HepG2 (cell line): ENCODE results near the gene GDPD1. TPM values are rescaled to one million over a fixed set of nuclear protein-coding genes. Genes with fewer than 3 reads are reported as not detected.

Experiments used
- ATAC-seq: fragments of 200-7000 bp; cut with Tn5 transposase; 3 replicates; pipeline ENCODE4 v1.9.1; 2020; ENCODE audit warnings: mild to moderate bottlenecking, moderate library complexity
- BruUV-seq: library from RNA; stranded (reverse); fragments of 400-500 nt; replicated peaks from 2 replicates; lab custom pipeline; 2021; lab: Mats Ljungman, UMichigan
- CTCF ChIA-PET: fragments of 300-600 bp; formaldehyde crosslinking; extraction: SDS; loops from one replicate; lab custom pipeline; 2021; ENCODE audit warnings: low total read pairs, inconsistent platforms, low intra/inter-chr PET ratio; lab: Yijun Ruan, JAX
- POLR2A ChIA-PET: fragments of 350-600 bp; sonication (Branson Sonifier 250); formaldehyde crosslinking; loops from one replicate; lab custom pipeline; 2020; ENCODE audit warnings: antibody characterized with exemption, inconsistent platforms; lab: Yijun Ruan, JAX
- DNase-seq: peaks from one replicate; pipeline ENCODE4 v3.0.0-alpha.2; 2015; ENCODE audit warnings: low spot score
- FAIRE-seq: peaks from 3 replicates; lab custom pipeline; 2011; peaks lifted over from hg19 to GRCh38; lab: Jason Lieb, UNC
- H2AFZ ChIP-seq: one replicate; pipeline ENCODE4 v1.6.1; 2011; ENCODE audit warnings: low read length, inconsistent platforms
- H3K27ac ChIP-seq: fragments of 300-600 bp; 3 replicates; pipeline ENCODE4 v1.8.0; 2011; ENCODE audit warnings: mixed run types, mild to moderate bottlenecking, mixed read lengths, low read length, inconsistent platforms; ENCODE audit not compliant: insufficient read depth; ENCODE audit errors: extremely low read length
- H3K27me3 ChIP-seq, 2 experiments: fragments of 200-600 bp in 1 of 2; 2 replicates in 1 of 2; 3 replicates in 1 of 2; pipeline versions ENCODE4 v1.6.0 to v1.8.0; 2011; ENCODE audit warnings: low read length in 2 of 2, mild to moderate bottlenecking in 2 of 2, moderate library complexity in 2 of 2, inconsistent platforms in 1 of 2; ENCODE audit not compliant: insufficient read depth in 2 of 2, control insufficient read depth in 1 of 2
- H3K36me3 ChIP-seq, 2 experiments: fragments of 200-600 bp in 1 of 2; replicated peaks in 1 of 2; 2 replicates in 1 of 2; 3 replicates in 1 of 2; pipeline versions ENCODE4 v1.5.1 to v1.8.0; 2011; ENCODE audit warnings: low read length in 2 of 2, inconsistent platforms in 1 of 2; ENCODE audit not compliant: insufficient read depth in 2 of 2, control insufficient read depth in 1 of 2
- H3K4me1 ChIP-seq: 2 replicates; pipeline ENCODE4 v1.5.1; 2012; ENCODE audit warnings: low read length, inconsistent platforms; ENCODE audit not compliant: insufficient read depth
- H3K4me2 ChIP-seq: 2 replicates; pipeline ENCODE4 v1.6.0; 2011; ENCODE audit warnings: low read depth, low read length, inconsistent platforms
- H3K4me3 ChIP-seq, 3 experiments: fragments of 200-600 bp in 1 of 3; sonication (generic), shearing (Covaris generic) in 1 of 3; replicated peaks in 1 of 3; 2 replicates each; pipeline ENCODE4 v1.5.1; 2011 to 2016; ENCODE audit warnings: low read length in 3 of 3, inconsistent platforms in 2 of 3, low read depth in 2 of 3, mild to moderate bottlenecking in 2 of 3, control low read depth in 1 of 3, mixed read lengths in 1 of 3; ENCODE audit not compliant: insufficient read depth in 1 of 3
- H3K79me2 ChIP-seq: one replicate; pipeline ENCODE4 v1.6.1; 2011; ENCODE audit warnings: low read length, inconsistent platforms; ENCODE audit not compliant: insufficient read depth
- H3K9ac ChIP-seq: 2 replicates; pipeline ENCODE4 v1.6.0; 2011; ENCODE audit warnings: mild to moderate bottlenecking, low read depth, low read length, inconsistent platforms; ENCODE audit not compliant: insufficient read depth
- H3K9me3 ChIP-seq: 2 replicates; pipeline ENCODE4 v1.5.1; 2012; ENCODE audit warnings: mild to moderate bottlenecking, low read length
- H4K20me1 ChIP-seq: 2 replicates; pipeline ENCODE4 v1.6.0; 2011; ENCODE audit warnings: inconsistent platforms, mild to moderate bottlenecking, low read length, moderate library complexity; ENCODE audit not compliant: insufficient read depth
- ATF7 ChIP-seq, 2 experiments: fragments of 450-650 bp in 1 of 2; sonication (generic) in 1 of 2; formaldehyde crosslinking in 1 of 2; IDR thresholded peaks; 2 replicates each; pipeline versions ENCODE4 v1.4.0 to v1.6.1; 2016 to 2020; ENCODE audit warnings: antibody characterized with exemption in 1 of 2, mild to moderate bottlenecking in 1 of 2, missing genetic modification reagents in 1 of 2
- GZF1 ChIP-seq: sonication (generic); formaldehyde crosslinking; IDR thresholded peaks from 2 replicates; pipeline ENCODE4 v1.5.1; 2020; ENCODE audit warnings: mild to moderate bottlenecking, missing genetic modification reagents
- HMGA1 ChIP-seq: sonication (generic); formaldehyde crosslinking; conservative IDR thresholded peaks from 2 replicates; pipeline ENCODE4 v1.4.0; 2020; ENCODE audit warnings: missing genetic modification reagents
- MIER2 ChIP-seq: IDR thresholded peaks from 2 replicates; pipeline ENCODE4 v1.6.1; 2016; ENCODE audit warnings: missing biosample characterization, missing genetic modification reagents
- NFE2L2 ChIP-seq: fragments of 150-350 bp; IDR thresholded peaks from 2 replicates; pipeline ENCODE4 v1.6.1; 2014; ENCODE audit warnings: low read length
- PHF21A ChIP-seq: sonication (generic); formaldehyde crosslinking; IDR thresholded peaks from 2 replicates; pipeline ENCODE4 v1.5.0; 2020; ENCODE audit warnings: mild to moderate bottlenecking, missing genetic modification reagents
- SETDB1 ChIP-seq: sonication (generic); formaldehyde crosslinking; IDR thresholded peaks from 2 replicates; pipeline ENCODE4 v1.5.1; 2020; ENCODE audit warnings: missing genetic modification reagents, mild to moderate bottlenecking, borderline replicate concordance
- SIN3B ChIP-seq: fragments of 150-350 bp; IDR thresholded peaks from 2 replicates; pipeline ENCODE4 v1.6.1; 2014; ENCODE audit warnings: low read length
- SOX13 ChIP-seq, 3 experiments: fragments of 450-650 bp in 1 of 3; sonication (generic) in 1 of 3; formaldehyde crosslinking in 1 of 3; IDR thresholded peaks in 2 of 3; conservative IDR thresholded peaks in 1 of 3; 2 replicates each; pipeline versions ENCODE4 v1.5.0 to v1.6.1; 2016 to 2020; ENCODE audit warnings: antibody characterized with exemption in 1 of 3, mild to moderate bottlenecking in 1 of 3, missing compliant biosample characterization in 1 of 3, missing genetic modification reagents in 1 of 3, moderate library complexity in 1 of 3
- SP1 ChIP-seq, 2 experiments: fragments of 450-650 bp in 1 of 2; sonication (generic) in 1 of 2; formaldehyde crosslinking in 1 of 2; IDR thresholded peaks; 2 replicates each; pipeline versions ENCODE4 v1.4.0 to v1.6.1; 2016 to 2020; ENCODE audit warnings: missing genetic modification reagents in 1 of 2
- TSC22D2 ChIP-seq: sonication (generic); formaldehyde crosslinking; IDR thresholded peaks from 2 replicates; pipeline ENCODE4 v1.5.1; 2020; ENCODE audit warnings: missing genetic modification reagents, mild to moderate bottlenecking, borderline replicate concordance
- ZBTB21 ChIP-seq: sonication (generic); formaldehyde crosslinking; IDR thresholded peaks from 2 replicates; pipeline ENCODE4 v1.4.0; 2020; ENCODE audit warnings: missing genetic modification reagents
- ZBTB33 ChIP-seq: sonication (generic); formaldehyde crosslinking; IDR thresholded peaks from 2 replicates; pipeline ENCODE4 v1.4.0; 2020; ENCODE audit warnings: missing genetic modification reagents
- ZNF501 ChIP-seq: sonication (generic); formaldehyde crosslinking; IDR thresholded peaks from 2 replicates; pipeline ENCODE4 v1.5.1; 2020; ENCODE audit warnings: mild to moderate bottlenecking, moderate library complexity, missing genetic modification reagents
- ZNF567 ChIP-seq: sonication (generic); formaldehyde crosslinking; IDR thresholded peaks from 2 replicates; pipeline ENCODE4 v1.8.1; 2023; ENCODE audit warnings: mild to moderate bottlenecking, missing genetic modification reagents, borderline replicate concordance
- ZNF574 ChIP-seq: sonication (generic); formaldehyde crosslinking; IDR thresholded peaks from 2 replicates; pipeline ENCODE4 v1.4.0; 2020; ENCODE audit warnings: missing genetic modification reagents
- ZNF691 ChIP-seq: sonication (generic); formaldehyde crosslinking; IDR thresholded peaks from 2 replicates; pipeline ENCODE4 v1.4.0; 2020; ENCODE audit warnings: missing genetic modification reagents, low read depth, mild to moderate bottlenecking, borderline replicate concordance
- ZNF883 ChIP-seq: sonication (generic); formaldehyde crosslinking; IDR thresholded peaks from 2 replicates; pipeline ENCODE4 v1.5.1; 2020; ENCODE audit warnings: mild to moderate bottlenecking, missing genetic modification reagents; ENCODE audit errors: not compliant biosample characterization
- WGBS: methylation state at CpG from one replicate; pipeline ENCODE4 v1.1.6; 2017; ENCODE audit warnings: low lambda C conversion rate; 5-methylcytosine and 5-hydroxymethylcytosine counted together
- in situ Hi-C: cut with HindIII; loops from 2 replicates; pipeline ENCODE4 v1.10.0; 2017; ENCODE audit warnings: low pct_unique_long_range_greater_than_20kb; ENCODE audit not compliant: extremely low pct_ligation_motif_present
- intact Hi-C: fragments of 100-400 bp; cut with micrococcal nuclease; formaldehyde crosslinking; loops from one replicate; pipeline ENCODE4 v1.10.0; 2022; ENCODE audit not compliant: unreplicated experiment
- polyA plus RNA-seq, 8 experiments: library from polyadenylated mRNA; depleted of rRNA in 3 of 8; stranded (reverse) in 7 of 8; unstranded in 1 of 8; fragments of >200 nt; fragmentation: Illumina TruSeq in 4 of 8; extraction: Trizol in 4 of 8; gene quantifications; 2 replicates each; pipeline versions ENCODE4 v1.2.1 to v1.2.3, GENCODE V29; 2011 to 2016; ENCODE audit warnings: low read depth in 4 of 8, missing spikeins in 1 of 8, mixed read lengths in 1 of 8; ENCODE audit not compliant: insufficient read depth in 1 of 8
- total RNA-seq, 5 experiments: library from RNA; depleted of rRNA; stranded (reverse); fragments of >200 nt; fragmentation: Illumina TruSeq; extraction: Trizol; gene quantifications; 2 replicates each; pipeline ENCODE4 v1.2.3, GENCODE V29; 2016; ENCODE audit warnings: low read depth in 1 of 5

Gene GDPD1
- total and polyA plus RNA-seq, 2 of the 13 experiments (the other 11 are each of a cell fraction or from before 2014, with no cell fraction given), result 6.0 to 7.7 TPM

- TF ChIP-seq ZNF567 (no peak), GZF1 (CRISPR knock-in tag) (no peak), ZNF501 (CRISPR knock-in tag) (no peak), SIN3B (no peak), SOX13 (IDR thresholded peaks at IDR 0.05) (no peak), SOX13 (CRISPR knock-in tag; conservative IDR thresholded peaks at IDR 0.05 in 1 of 2, IDR thresholded peaks at IDR 0.05 in 1 of 2) (no peak), SETDB1 (CRISPR knock-in tag) (no peak), ATF7 (IDR thresholded peaks at IDR 0.05) (no peak), ATF7 (CRISPR knock-in tag; IDR thresholded peaks at IDR 0.05) (no peak), PHF21A (no peak)
Observed at GRCh38 chr17:59300941-59301340, 80.6 kb downstream of the GDPD1 start (continued).

- BruUV-seq, result no TSS peak
- TF ChIP-seq SP1 (IDR thresholded peaks at IDR 0.05) (no peak), SP1 (CRISPR knock-in tag; IDR thresholded peaks at IDR 0.05) (no peak), ZNF691 (CRISPR knock-in tag) (no peak), HMGA1 (CRISPR knock-in tag) (no peak), MIER2 (CRISPR knock-in tag) (no peak), ZBTB33 (CRISPR knock-in tag) (no peak), ZNF883 (no peak), NFE2L2 (no peak), ZBTB21 (no peak), TSC22D2 (CRISPR knock-in tag) (no peak), ZNF574 (CRISPR knock-in tag) (no peak)
Observed at GRCh38 chr17:59304811-59305210, 84.5 kb downstream of the GDPD1 start.

More at GRCh38 chr17:59304811-59305210, 84.5 kb downstream of the GDPD1 start:
- H3K79me2 ChIP-seq, result no peaks in the 10 kb centered on the region
- 28% methylated on average over 2 of the region's 2 CpGs for WGBS
- H2AFZ ChIP-seq, result no peak overlapping the region
- no peaks in the 10 kb centered on the region for H3K36me3 ChIP-seq
- no peaks in the 10 kb centered on the region for H3K9me3 ChIP-seq
- POLR2A ChIA-PET, result no interaction called here
- FAIRE-seq (no peak), DNase-seq (no peak), ATAC-seq (no peak)
- no peak overlapping the region for H3K27ac ChIP-seq
- in situ Hi-C loops (no loop called here), intact Hi-C loops (no loop called here)
- no peak overlapping the region for H3K4me2 ChIP-seq
- H4K20me1 ChIP-seq, result no peaks in the 10 kb centered on the region
- peaks cover 21% of the 10 kb centered on the region for H3K4me1 ChIP-seq
- H3K27me3 ChIP-seq, result no peaks in the 10 kb centered on the region
- CTCF ChIA-PET, result no interaction called here
- no peak overlapping the region for H3K4me3 ChIP-seq
- H3K9ac ChIP-seq, result no peak overlapping the region
